GM12892 (cell line): ENCODE measurements around the gene BPIFB3.

Source experiments
- POLR2A ChIP-seq: IDR thresholded peaks from 2 replicates; pipeline ENCODE4 v1.6.1; 2011; ENCODE audit warnings: low read depth, low read length, control low read depth
- TAF1 ChIP-seq: IDR thresholded peaks from 2 replicates; pipeline ENCODE4 v1.6.1; 2011; ENCODE audit warnings: low read depth, mild to moderate bottlenecking, control low read depth, low read length, borderline replicate concordance

- TF ChIP-seq POLR2A (no peak), TAF1 (no peak)
These were observed 41.5 kb downstream of the BPIFB3 start for GRCh38 chr20:33095249-33095648.
